HepG2 (cell line): ENCODE measurements around the gene PRKAB1. TPM values are rescaled to one million over a fixed set of nuclear protein-coding genes. Genes with fewer than 3 reads are reported as not detected.

Source experiments
- ATAD3A ChIP-seq: sonication (generic); formaldehyde crosslinking; IDR thresholded peaks from 2 replicates; pipeline ENCODE4 v1.4.0; 2020; ENCODE audit warnings: missing genetic modification reagents
- CENPX ChIP-seq: sonication (generic); formaldehyde crosslinking; IDR thresholded peaks from 2 replicates; pipeline ENCODE4 v1.9.0; 2021; ENCODE audit warnings: mild to moderate bottlenecking, missing genetic modification reagents, moderate library complexity
- CHD2 ChIP-seq: IDR thresholded peaks from 2 replicates; pipeline ENCODE4 v1.6.1; 2011; ENCODE audit warnings: low read depth, low read length, improper control_type of control experiment
- CHD4 ChIP-seq: fragments of 200-600 bp; sonication (generic); IDR thresholded peaks from 2 replicates; pipeline ENCODE4 v1.7.0; 2017; ENCODE audit warnings: mild to moderate bottlenecking, low read length, borderline replicate concordance
- GPN1 ChIP-seq: sonication (generic); formaldehyde crosslinking; IDR thresholded peaks from 2 replicates; pipeline ENCODE4 v1.5.1; 2020; ENCODE audit warnings: missing genetic modification reagents, borderline replicate concordance
- JARID2 ChIP-seq: sonication (generic); formaldehyde crosslinking; IDR thresholded peaks from 2 replicates; pipeline ENCODE4 v1.8.1; 2023; ENCODE audit warnings: missing genetic modification reagents, inconsistent platforms; ENCODE audit not compliant: insufficient replicate concordance
- KDM4B ChIP-seq: sonication (generic); formaldehyde crosslinking; IDR thresholded peaks from 2 replicates; pipeline ENCODE4 v1.4.0; 2020; ENCODE audit warnings: missing genetic modification reagents
- REL ChIP-seq: sonication (generic); formaldehyde crosslinking; conservative IDR thresholded peaks from 2 replicates; pipeline ENCODE4 v1.8.0; 2022; ENCODE audit warnings: mild to moderate bottlenecking, missing genetic modification reagents, moderate library complexity
- SYNCRIP ChIP-seq: fragments of 200-400 bp; formaldehyde crosslinking; IDR thresholded peaks from 2 replicates; pipeline ENCODE4 v1.6.1; 2018; ENCODE audit warnings: mild to moderate bottlenecking, low read depth, low read length; ENCODE audit not compliant: insufficient read depth
- ZNF143 ChIP-seq: sonication (generic); formaldehyde crosslinking; IDR thresholded peaks from 2 replicates; pipeline ENCODE4 v1.4.0; 2020; ENCODE audit warnings: missing genetic modification reagents
- ZNF296 ChIP-seq: sonication (generic); formaldehyde crosslinking; conservative IDR thresholded peaks from 2 replicates; pipeline ENCODE4 v1.5.0; 2020; ENCODE audit warnings: mild to moderate bottlenecking, missing genetic modification reagents
- ZNF619 ChIP-seq: sonication (generic); formaldehyde crosslinking; IDR thresholded peaks from 2 replicates; pipeline ENCODE4 v1.4.0; 2020; ENCODE audit warnings: mild to moderate bottlenecking, missing genetic modification reagents
- polyA plus RNA-seq, 8 experiments: library from polyadenylated mRNA; depleted of rRNA in 3 of 8; stranded (reverse) in 7 of 8; unstranded in 1 of 8; fragments of >200 nt; fragmentation: Illumina TruSeq in 4 of 8; extraction: Trizol in 4 of 8; gene quantifications; 2 replicates each; pipeline versions ENCODE4 v1.2.1 to v1.2.3, GENCODE V29; 2011 to 2016; ENCODE audit warnings: low read depth in 4 of 8, missing spikeins in 1 of 8, mixed read lengths in 1 of 8; ENCODE audit not compliant: insufficient read depth in 1 of 8
- total RNA-seq, 5 experiments: library from RNA; depleted of rRNA; stranded (reverse); fragments of >200 nt; fragmentation: Illumina TruSeq; extraction: Trizol; gene quantifications; 2 replicates each; pipeline ENCODE4 v1.2.3, GENCODE V29; 2016; ENCODE audit warnings: low read depth in 1 of 5
- TF ChIP-seq, protein P1 (sequence below): IDR thresholded peaks from 2 replicates; pipeline ENCODE4 v1.6.1; 2016; ENCODE audit warnings: missing compliant biosample characterization, missing genetic modification reagents, borderline replicate concordance
- TF ChIP-seq, protein P2 (sequence below): sonication (generic); IDR thresholded peaks from 2 replicates; pipeline ENCODE4 v1.6.1; 2016; ENCODE audit warnings: low read depth, borderline replicate concordance
- TF ChIP-seq, protein P3 (sequence below): sonication (generic); formaldehyde crosslinking; IDR thresholded peaks from 2 replicates; pipeline ENCODE4 v1.4.0; 2020; ENCODE audit warnings: low read depth, mild to moderate bottlenecking, missing genetic modification reagents
- TF ChIP-seq, protein P4 (sequence below): IDR thresholded peaks from 2 replicates; pipeline ENCODE4 v1.6.1; 2016; ENCODE audit warnings: mild to moderate bottlenecking, missing biosample characterization, missing genetic modification reagents
- TF ChIP-seq, protein P5 (sequence below): sonication (generic); formaldehyde crosslinking; IDR thresholded peaks from 2 replicates; pipeline ENCODE4 v1.4.0; 2020; ENCODE audit warnings: mild to moderate bottlenecking, missing genetic modification reagents

Gene PRKAB1
- total and polyA plus RNA-seq, 2 of the 13 experiments (the other 11 are each of a cell fraction or from before 2014, with no cell fraction given), result 28.4 to 35.5 TPM

DNA sequence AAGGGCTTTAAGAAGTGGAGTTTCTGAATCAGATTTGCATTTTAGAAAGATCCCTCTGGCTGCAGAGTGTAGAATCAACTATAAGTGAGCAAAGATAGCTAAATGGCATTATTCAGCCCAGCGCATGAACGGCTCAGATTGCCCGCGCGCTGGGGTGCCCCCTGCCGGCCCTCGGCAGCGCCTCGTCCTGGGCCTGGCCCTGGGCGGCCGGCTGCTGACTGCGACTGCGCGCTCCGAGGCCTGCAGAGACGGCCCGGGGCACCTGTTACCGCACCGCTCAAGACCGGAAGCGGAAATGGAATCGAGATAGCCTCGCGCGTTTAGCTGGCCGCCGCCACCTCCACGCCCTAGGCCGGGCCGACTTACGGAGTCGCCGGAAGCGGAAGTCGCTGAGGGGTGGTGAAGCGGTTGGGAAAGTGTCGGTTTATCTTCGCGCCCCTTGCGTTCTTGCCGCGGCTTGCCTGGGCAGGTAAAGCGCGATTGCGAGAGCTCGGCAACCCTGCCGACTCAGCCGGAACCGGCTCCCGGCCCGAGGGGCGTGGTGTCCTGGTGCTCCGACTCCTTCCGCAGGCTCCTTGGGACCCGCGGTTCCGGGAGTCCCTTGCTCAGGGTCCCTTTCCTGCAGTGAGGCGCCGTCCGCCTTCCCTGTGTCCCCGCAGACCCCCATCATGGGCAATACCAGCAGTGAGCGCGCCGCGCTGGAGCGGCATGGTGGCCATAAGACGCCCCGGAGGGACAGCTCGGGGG is at the start of gene PRKAB1 (continued):
- TF ChIP-seq SYNCRIP (no peak), ZNF296 (no peak), CHD2 (peak; percentile 82), REL (CRISPR knock-in tag) (0 out of 2 replicates have a peak, but pooled peaks have one; percentile 21), CHD4 (no peak), KDM4B (CRISPR knock-in tag) (peak; percentile 69; the same call in 1 of the 2 replicates), ATAD3A (CRISPR knock-in tag) (no peak), JARID2 (CRISPR knock-in tag) (no peak), CENPX (CRISPR knock-in tag) (no peak), ZNF619 (CRISPR knock-in tag) (peak; percentile 74; the same call in 1 of the 2 replicates), ZNF143 (CRISPR knock-in tag) (0 out of 2 replicates have a peak, but pooled peaks have one; percentile 12), GPN1 (CRISPR knock-in tag) (no peak)
- TF ChIP-seq, protein P1, sequence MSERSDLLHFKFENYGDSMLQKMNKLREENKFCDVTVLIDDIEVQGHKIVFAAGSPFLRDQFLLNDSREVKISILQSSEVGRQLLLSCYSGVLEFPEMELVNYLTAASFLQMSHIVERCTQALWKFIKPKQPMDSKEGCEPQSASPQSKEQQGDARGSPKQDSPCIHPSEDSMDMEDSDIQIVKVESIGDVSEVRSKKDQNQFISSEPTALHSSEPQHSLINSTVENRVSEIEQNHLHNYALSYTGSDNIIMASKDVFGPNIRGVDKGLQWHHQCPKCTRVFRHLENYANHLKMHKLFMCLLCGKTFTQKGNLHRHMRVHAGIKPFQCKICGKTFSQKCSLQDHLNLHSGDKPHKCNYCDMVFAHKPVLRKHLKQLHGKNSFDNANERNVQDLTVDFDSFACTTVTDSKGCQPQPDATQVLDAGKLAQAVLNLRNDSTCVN (CRISPR knock-in tag), result peak; percentile 21; the same call in 1 of the 2 replicates
- TF ChIP-seq, protein P2, sequence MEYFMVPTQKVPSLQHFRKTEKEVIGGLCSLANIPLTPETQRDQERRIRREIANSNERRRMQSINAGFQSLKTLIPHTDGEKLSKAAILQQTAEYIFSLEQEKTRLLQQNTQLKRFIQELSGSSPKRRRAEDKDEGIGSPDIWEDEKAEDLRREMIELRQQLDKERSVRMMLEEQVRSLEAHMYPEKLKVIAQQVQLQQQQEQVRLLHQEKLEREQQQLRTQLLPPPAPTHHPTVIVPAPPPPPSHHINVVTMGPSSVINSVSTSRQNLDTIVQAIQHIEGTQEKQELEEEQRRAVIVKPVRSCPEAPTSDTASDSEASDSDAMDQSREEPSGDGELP, result peak; percentile 43; the same call in 1 of the 2 replicates
- TF ChIP-seq, protein P3, sequence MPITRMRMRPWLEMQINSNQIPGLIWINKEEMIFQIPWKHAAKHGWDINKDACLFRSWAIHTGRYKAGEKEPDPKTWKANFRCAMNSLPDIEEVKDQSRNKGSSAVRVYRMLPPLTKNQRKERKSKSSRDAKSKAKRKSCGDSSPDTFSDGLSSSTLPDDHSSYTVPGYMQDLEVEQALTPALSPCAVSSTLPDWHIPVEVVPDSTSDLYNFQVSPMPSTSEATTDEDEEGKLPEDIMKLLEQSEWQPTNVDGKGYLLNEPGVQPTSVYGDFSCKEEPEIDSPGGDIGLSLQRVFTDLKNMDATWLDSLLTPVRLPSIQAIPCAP (CRISPR knock-in tag), result no peak
- TF ChIP-seq, protein P4, sequence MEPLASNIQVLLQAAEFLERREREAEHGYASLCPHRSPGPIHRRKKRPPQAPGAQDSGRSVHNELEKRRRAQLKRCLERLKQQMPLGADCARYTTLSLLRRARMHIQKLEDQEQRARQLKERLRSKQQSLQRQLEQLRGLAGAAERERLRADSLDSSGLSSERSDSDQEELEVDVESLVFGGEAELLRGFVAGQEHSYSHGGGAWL, result peak; percentile 92
- TF ChIP-seq, protein P5, sequence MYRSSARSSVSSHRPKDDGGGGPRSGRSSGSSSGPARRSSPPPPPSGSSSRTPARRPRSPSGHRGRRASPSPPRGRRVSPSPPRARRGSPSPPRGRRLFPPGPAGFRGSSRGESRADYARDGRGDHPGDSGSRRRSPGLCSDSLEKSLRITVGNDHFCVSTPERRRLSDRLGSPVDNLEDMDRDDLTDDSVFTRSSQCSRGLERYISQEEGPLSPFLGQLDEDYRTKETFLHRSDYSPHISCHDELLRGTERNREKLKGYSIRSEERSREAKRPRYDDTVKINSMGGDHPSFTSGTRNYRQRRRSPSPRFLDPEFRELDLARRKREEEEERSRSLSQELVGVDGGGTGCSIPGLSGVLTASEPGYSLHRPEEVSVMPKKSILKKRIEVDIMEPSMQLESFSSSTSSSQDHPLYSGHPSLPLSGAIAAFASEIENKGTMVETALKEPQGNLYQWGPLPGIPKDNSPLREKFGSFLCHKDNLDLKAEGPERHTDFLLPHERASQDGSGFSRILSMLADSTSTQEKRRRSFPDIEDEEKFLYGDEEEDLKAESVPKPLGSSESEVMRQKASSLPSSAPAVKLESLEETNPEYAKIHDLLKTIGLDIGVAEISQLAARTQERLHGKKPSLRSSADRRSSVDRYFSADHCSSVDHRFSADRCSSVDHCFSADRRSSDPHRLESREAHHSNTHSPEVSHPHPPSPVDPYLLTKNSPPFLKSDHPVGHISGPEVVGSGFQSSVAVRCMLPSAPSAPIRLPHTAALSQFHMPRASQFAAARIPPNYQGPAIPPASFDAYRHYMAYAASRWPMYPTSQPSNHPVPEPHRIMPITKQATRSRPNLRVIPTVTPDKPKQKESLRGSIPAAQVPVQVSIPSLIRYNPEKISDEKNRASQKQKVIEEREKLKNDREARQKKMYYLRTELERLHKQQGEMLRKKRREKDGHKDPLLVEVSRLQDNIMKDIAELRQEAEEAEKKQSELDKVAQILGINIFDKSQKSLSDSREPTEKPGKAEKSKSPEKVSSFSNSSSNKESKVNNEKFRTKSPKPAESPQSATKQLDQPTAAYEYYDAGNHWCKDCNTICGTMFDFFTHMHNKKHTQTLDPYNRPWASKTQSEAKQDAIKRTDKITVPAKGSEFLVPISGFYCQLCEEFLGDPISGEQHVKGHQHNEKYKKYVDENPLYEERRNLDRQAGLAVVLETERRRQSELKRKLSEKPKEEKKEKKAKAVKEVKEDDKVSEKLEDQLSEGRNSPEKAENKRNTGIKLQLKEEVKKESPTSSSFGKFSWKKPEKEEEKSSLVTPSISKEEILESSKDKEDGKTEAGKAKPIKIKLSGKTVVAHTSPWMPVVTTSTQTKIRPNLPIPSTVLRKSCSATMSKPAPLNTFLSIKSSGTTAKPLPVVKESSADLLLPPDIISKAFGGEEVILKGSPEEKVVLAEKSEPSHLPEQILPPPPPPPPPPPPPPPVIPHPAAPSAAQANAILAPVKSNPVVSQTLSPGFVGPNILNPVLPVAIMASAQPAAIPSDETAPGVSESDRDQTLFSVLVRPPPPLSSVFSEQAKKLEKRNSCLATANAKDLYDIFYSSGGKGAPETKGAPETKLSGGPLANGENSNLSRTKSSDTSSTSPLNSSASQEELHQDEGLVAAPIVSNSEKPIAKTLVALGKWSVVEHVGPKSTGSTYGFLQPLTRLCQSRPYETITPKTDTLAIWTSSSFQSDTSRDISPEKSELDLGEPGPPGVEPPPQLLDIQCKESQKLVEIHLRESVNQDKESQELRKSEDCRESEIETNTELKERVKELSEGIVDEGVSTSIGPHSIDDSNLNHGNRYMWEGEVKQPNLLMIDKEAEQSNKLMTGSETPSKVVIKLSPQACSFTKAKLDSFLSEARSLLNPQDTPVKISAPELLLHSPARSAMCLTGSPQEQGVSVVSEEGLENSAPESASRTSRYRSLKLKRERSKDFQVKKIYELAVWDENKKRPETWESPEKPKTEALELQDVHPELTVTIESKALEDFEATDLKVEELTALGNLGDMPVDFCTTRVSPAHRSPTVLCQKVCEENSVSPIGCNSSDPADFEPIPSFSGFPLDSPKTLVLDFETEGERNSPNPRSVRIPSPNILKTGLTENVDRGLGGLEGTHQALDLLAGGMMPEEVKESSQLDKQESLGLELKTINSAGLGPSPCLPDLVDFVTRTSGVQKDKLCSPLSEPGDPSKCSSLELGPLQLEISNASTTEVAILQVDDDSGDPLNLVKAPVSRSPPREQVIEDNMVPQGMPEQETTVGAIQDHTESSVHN (CRISPR knock-in tag), result no peak
